Transverse colon (tissue), 4 donors: Measurements from ENCODE around the gene PRICKLE4.

Source experiments
- CTCF ChIP-seq, 5 experiments: fragments of 200-600 bp in 3 of 5; fragments of 450-650 bp in 2 of 5; sonication (generic) in 3 of 5; IDR thresholded peaks; 1 replicate in 2 of 5; 2 replicates in 3 of 5; pipeline ENCODE4 v1.5.1; 2016 to 2017; ENCODE audit warnings: antibody characterized with exemption in 5 of 5, inconsistent platforms in 3 of 5, mild to moderate bottlenecking in 2 of 5, moderate library complexity in 1 of 5
- POLR2AphosphoS5 ChIP-seq, 3 donors: sonication (generic); formaldehyde crosslinking; IDR thresholded peaks; one replicate each; pipeline ENCODE4 v1.6.1; 2016; ENCODE audit warnings: antibody characterized with exemption in 3 of 3

DNA sequence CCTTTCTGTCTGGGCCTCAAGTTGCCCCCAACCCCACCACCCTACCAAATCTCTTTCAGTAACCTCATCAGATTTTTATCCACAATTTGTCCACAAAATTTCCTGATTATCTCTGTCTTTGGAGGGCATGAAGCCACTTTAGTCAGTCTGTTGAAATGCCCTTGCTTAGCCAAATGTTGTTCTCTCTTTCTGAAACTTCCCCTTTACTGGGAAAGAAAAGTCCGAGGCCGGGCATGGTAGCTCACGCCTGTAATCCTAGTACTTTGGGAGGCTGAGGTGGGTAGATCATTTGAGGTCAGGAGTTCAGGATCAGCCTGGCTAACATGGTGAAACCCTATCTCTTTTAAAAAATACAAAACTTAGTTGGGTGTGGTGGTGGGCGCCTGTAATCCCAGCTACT lies 40.7 kb downstream of the PRICKLE4 start:
- TF ChIP-seq CTCF (IDR thresholded peaks at IDR 0.05): no peak
- TF ChIP-seq POLR2AphosphoS5 (IDR thresholded peaks at IDR 0.05): no peak
